Measurements from ENCODE around the gene PPP1R9A.

Gene PPP1R9A

GRCh38 chr7:95311389-95311788 is 404.0 kb downstream of the PPP1R9A start:
- Histone ChIP-seq H3K36me3 (ENCODE audit: control insufficient read depth in 2 of 2, insufficient read depth in 1 of 2, low read length in 2 of 2) (no peaks in the 10 kb centered on the region), H3K9me3 (ENCODE audit: control insufficient read depth, insufficient read depth, low read depth, low read length) (no peaks in the 10 kb centered on the region), H3K4me1 (ENCODE audit: control insufficient read depth, insufficient read depth, low read length) (peaks cover 3% of the 10 kb centered on the region; the same call in 1 of the 2 replicates), H3K27ac (ENCODE audit: extremely low read depth, low read depth, low read length) (no peak overlapping the region), H3K4me3 (ENCODE audit: low read depth, low read length) (no peak overlapping the region)
- no peak for TF ChIP-seq ZNF433 (tag by site-specific recombination; IDR thresholded peaks at IDR 0.05; ENCODE audit: low read depth)
- TF ChIP-seq ZXDB (tag by site-specific recombination; IDR thresholded peaks at IDR 0.05): no peak
- TF ChIP-seq ZNF26 (tag by site-specific recombination; IDR thresholded peaks at IDR 0.05): no peak
- TF ChIP-seq ZNF707 (tag by site-specific recombination; IDR thresholded peaks at IDR 0.05): no peak
- no peak for TF ChIP-seq ZNF114 (tag by site-specific recombination; IDR thresholded peaks at IDR 0.05)
- no peak for TF ChIP-seq ZNF600 (tag by site-specific recombination; IDR thresholded peaks at IDR 0.05)
- TF ChIP-seq, protein P1, sequence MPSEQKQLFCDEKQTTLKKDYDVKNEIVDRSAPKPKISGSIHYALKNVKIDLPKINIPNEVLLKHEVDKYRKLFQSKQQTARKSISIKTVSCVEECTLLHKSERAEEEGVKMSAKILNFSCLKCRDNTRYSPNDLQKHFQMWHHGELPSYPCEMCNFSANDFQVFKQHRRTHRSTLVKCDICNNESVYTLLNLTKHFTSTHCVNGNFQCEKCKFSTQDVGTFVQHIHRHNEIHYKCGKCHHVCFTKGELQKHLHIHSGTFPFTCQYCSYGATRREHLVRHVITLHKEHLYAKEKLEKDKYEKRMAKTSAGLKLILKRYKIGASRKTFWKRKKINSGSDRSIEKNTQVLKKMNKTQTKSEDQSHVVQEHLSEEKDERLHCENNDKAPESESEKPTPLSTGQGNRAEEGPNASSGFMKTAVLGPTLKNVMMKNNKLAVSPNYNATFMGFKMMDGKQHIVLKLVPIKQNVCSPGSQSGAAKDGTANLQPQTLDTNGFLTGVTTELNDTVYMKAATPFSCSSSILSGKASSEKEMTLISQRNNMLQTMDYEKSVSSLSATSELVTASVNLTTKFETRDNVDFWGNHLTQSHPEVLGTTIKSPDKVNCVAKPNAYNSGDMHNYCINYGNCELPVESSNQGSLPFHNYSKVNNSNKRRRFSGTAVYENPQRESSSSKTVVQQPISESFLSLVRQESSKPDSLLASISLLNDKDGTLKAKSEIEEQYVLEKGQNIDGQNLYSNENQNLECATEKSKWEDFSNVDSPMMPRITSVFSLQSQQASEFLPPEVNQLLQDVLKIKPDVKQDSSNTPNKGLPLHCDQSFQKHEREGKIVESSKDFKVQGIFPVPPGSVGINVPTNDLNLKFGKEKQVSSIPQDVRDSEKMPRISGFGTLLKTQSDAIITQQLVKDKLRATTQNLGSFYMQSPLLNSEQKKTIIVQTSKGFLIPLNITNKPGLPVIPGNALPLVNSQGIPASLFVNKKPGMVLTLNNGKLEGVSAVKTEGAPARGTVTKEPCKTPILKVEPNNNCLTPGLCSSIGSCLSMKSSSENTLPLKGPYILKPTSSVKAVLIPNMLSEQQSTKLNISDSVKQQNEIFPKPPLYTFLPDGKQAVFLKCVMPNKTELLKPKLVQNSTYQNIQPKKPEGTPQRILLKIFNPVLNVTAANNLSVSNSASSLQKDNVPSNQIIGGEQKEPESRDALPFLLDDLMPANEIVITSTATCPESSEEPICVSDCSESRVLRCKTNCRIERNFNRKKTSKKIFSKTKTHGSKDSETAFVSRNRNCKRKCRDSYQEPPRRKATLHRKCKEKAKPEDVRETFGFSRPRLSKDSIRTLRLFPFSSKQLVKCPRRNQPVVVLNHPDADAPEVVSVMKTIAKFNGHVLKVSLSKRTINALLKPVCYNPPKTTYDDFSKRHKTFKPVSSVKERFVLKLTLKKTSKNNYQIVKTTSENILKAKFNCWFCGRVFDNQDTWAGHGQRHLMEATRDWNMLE (tag by site-specific recombination; conservative IDR thresholded peaks at IDR 0.05; ENCODE audit: low read depth): no peak
- TF ChIP-seq, protein P2, sequence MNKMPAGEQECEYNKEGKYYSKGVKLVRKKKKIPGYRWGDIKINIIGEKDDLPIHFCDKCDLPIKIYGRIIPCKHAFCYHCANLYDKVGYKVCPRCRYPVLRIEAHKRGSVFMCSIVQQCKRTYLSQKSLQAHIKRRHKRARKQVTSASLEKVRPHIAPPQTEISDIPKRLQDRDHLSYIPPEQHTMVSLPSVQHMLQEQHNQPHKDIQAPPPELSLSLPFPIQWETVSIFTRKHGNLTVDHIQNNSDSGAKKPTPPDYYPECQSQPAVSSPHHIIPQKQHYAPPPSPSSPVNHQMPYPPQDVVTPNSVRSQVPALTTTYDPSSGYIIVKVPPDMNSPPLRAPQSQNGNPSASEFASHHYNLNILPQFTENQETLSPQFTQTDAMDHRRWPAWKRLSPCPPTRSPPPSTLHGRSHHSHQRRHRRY (tag by site-specific recombination; IDR thresholded peaks at IDR 0.05): no peak
- TF ChIP-seq ZEB2 (tag by site-specific recombination; IDR thresholded peaks at IDR 0.05): no peak
- TF ChIP-seq RBAK (tag by site-specific recombination; IDR thresholded peaks at IDR 0.05): no peak
- TF ChIP-seq ZNF792 (tag by site-specific recombination; IDR thresholded peaks at IDR 0.05): no peak
- POLR2A ChIA-PET: no interaction called here
- CTCF ChIA-PET: interaction anchor here (0.6 to 0.7 kb wide), 2 partner anchors 210 to 555 kb away, joined by 3 read pairs; no protein-coding TSS in a partner anchor

DNA sequence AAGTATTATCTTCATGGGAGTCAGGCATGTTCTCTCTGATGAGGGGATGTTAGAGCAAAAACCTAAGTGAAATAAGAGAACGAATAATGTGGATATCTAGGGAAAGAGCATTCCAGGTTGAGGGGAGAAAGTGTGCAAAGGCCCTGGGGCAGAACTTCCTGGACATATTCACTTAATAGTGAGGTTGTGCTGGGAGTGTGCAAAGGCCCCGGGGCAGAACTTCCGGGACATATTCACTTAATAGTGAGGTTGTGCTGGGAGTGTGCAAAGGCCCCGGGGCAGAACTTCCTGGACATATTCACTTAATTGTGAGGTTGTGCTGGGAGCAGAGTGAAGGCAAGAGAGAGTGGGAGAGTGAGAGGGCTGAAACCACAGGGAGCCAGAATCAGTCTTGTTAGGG is 405.2 kb downstream of the PPP1R9A start:
- TF ChIP-seq CTCF (tag by site-specific recombination; IDR thresholded peaks at IDR 0.05): no peak
- TF ChIP-seq, protein P3, sequence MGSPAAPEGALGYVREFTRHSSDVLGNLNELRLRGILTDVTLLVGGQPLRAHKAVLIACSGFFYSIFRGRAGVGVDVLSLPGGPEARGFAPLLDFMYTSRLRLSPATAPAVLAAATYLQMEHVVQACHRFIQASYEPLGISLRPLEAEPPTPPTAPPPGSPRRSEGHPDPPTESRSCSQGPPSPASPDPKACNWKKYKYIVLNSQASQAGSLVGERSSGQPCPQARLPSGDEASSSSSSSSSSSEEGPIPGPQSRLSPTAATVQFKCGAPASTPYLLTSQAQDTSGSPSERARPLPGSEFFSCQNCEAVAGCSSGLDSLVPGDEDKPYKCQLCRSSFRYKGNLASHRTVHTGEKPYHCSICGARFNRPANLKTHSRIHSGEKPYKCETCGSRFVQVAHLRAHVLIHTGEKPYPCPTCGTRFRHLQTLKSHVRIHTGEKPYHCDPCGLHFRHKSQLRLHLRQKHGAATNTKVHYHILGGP (tag by site-specific recombination; IDR thresholded peaks at IDR 0.05): no peak
- TF ChIP-seq, protein P4, sequence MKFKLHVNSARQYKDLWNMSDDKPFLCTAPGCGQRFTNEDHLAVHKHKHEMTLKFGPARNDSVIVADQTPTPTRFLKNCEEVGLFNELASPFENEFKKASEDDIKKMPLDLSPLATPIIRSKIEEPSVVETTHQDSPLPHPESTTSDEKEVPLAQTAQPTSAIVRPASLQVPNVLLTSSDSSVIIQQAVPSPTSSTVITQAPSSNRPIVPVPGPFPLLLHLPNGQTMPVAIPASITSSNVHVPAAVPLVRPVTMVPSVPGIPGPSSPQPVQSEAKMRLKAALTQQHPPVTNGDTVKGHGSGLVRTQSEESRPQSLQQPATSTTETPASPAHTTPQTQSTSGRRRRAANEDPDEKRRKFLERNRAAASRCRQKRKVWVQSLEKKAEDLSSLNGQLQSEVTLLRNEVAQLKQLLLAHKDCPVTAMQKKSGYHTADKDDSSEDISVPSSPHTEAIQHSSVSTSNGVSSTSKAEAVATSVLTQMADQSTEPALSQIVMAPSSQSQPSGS (tag by site-specific recombination; IDR thresholded peaks at IDR 0.05; ENCODE audit: low read depth): no peak
- TF ChIP-seq ZNF707 (tag by site-specific recombination; IDR thresholded peaks at IDR 0.05): no peak
- peak; percentile 76 for TF ChIP-seq ZNF623 (tag by site-specific recombination; IDR thresholded peaks at IDR 0.05)
- no peak for TF ChIP-seq ZNF214 (tag by site-specific recombination; IDR thresholded peaks at IDR 0.05; ENCODE audit: borderline replicate concordance)
- TF ChIP-seq, protein P5, sequence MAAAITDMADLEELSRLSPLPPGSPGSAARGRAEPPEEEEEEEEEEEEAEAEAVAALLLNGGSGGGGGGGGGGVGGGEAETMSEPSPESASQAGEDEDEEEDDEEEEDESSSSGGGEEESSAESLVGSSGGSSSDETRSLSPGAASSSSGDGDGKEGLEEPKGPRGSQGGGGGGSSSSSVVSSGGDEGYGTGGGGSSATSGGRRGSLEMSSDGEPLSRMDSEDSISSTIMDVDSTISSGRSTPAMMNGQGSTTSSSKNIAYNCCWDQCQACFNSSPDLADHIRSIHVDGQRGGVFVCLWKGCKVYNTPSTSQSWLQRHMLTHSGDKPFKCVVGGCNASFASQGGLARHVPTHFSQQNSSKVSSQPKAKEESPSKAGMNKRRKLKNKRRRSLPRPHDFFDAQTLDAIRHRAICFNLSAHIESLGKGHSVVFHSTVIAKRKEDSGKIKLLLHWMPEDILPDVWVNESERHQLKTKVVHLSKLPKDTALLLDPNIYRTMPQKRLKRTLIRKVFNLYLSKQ (tag by site-specific recombination; IDR thresholded peaks at IDR 0.05; ENCODE audit: borderline replicate concordance): no peak
- TF ChIP-seq ZNF175 (tag by site-specific recombination; IDR thresholded peaks at IDR 0.05): no peak
- no peak for TF ChIP-seq ZNF571 (tag by site-specific recombination; IDR thresholded peaks at IDR 0.05)
- Histone ChIP-seq H3K4me1 (ENCODE audit: control insufficient read depth, insufficient read depth, low read length) (peaks cover 3% of the 10 kb centered on the region; the same call in 1 of the 2 replicates), H3K36me3 (ENCODE audit: control insufficient read depth in 2 of 2, insufficient read depth in 1 of 2, low read length in 2 of 2) (no peaks in the 10 kb centered on the region), H3K4me3 (ENCODE audit: low read depth, low read length) (no peak overlapping the region), H3K9me3 (ENCODE audit: control insufficient read depth, insufficient read depth, low read depth, low read length) (no peaks in the 10 kb centered on the region), H3K27ac (ENCODE audit: extremely low read depth, low read depth, low read length) (no peak overlapping the region)
- CTCF ChIA-PET: no interaction called here
- POLR2A ChIA-PET: no interaction called here
